ENCODE results near the gene GMCL1. TPM values are rescaled to one million over a fixed set of nuclear protein-coding genes. Genes with fewer than 3 reads are reported as not detected.

The GMCL1 gene
- total RNA-seq, 1 experiment from 2014 or later: 21.6 TPM

DNA sequence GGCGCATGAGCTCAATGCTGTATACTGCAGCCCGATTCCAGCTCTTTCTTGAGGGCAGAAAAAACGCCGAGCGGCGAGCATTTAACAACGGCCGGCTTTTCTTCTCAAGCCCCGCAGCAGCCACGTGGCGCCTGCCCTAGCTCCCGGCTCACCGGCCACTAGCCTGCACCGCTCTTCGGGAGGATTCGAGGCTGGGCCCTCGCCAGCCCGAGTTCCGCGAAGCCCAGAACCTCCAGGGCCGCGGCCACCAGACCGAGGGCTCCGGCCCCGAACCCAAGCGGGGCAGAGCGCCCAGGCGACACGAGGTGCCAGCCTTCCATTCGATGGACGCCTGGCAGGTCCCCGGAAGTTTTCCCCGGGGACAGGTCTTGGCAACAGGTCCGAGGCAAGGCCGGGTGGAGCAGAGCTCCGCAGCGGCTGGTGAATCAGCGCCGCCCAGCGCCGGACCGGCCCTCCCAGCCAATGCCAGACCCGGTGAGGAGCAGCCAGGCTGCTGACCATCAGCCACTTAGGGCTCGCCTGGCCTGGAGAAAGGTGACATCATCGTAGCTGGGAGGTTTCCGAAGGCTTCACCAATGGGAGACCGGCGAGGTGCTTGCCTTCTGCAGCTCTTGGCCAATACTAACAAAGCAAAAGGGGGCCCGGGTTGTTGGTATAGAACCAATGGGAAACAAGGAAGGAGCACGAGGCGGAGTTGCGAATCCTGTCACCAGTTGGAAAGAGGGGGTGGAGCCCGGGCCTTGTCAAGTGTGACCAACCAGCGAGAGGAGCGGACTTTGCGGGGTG, 84.9 kb downstream of the GMCL1 start (continued):
- TF ChIP-seq, protein P1, sequence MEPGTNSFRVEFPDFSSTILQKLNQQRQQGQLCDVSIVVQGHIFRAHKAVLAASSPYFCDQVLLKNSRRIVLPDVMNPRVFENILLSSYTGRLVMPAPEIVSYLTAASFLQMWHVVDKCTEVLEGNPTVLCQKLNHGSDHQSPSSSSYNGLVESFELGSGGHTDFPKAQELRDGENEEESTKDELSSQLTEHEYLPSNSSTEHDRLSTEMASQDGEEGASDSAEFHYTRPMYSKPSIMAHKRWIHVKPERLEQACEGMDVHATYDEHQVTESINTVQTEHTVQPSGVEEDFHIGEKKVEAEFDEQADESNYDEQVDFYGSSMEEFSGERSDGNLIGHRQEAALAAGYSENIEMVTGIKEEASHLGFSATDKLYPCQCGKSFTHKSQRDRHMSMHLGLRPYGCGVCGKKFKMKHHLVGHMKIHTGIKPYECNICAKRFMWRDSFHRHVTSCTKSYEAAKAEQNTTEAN (CRISPR knock-in tag; IDR thresholded peaks at IDR 0.05): peak; percentile 90
- TF ChIP-seq SOX15 (CRISPR knock-in tag; IDR thresholded peaks at IDR 0.05): no peak
- TF ChIP-seq NR2C2 (CRISPR knock-in tag; IDR thresholded peaks at IDR 0.05): no peak
- TF ChIP-seq JAZF1 (CRISPR knock-in tag; IDR thresholded peaks at IDR 0.05): no peak
- TF ChIP-seq, protein P2, sequence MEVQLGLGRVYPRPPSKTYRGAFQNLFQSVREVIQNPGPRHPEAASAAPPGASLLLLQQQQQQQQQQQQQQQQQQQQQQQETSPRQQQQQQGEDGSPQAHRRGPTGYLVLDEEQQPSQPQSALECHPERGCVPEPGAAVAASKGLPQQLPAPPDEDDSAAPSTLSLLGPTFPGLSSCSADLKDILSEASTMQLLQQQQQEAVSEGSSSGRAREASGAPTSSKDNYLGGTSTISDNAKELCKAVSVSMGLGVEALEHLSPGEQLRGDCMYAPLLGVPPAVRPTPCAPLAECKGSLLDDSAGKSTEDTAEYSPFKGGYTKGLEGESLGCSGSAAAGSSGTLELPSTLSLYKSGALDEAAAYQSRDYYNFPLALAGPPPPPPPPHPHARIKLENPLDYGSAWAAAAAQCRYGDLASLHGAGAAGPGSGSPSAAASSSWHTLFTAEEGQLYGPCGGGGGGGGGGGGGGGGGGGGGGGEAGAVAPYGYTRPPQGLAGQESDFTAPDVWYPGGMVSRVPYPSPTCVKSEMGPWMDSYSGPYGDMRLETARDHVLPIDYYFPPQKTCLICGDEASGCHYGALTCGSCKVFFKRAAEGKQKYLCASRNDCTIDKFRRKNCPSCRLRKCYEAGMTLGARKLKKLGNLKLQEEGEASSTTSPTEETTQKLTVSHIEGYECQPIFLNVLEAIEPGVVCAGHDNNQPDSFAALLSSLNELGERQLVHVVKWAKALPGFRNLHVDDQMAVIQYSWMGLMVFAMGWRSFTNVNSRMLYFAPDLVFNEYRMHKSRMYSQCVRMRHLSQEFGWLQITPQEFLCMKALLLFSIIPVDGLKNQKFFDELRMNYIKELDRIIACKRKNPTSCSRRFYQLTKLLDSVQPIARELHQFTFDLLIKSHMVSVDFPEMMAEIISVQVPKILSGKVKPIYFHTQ (CRISPR knock-in tag; IDR thresholded peaks at IDR 0.05): no peak
- no peak for TF ChIP-seq ZNF121 (CRISPR knock-in tag; IDR thresholded peaks at IDR 0.05)
- TF ChIP-seq KAT7 (CRISPR knock-in tag; IDR thresholded peaks at IDR 0.05; ENCODE audit: borderline replicate concordance): no peak
- TF ChIP-seq, protein P3, sequence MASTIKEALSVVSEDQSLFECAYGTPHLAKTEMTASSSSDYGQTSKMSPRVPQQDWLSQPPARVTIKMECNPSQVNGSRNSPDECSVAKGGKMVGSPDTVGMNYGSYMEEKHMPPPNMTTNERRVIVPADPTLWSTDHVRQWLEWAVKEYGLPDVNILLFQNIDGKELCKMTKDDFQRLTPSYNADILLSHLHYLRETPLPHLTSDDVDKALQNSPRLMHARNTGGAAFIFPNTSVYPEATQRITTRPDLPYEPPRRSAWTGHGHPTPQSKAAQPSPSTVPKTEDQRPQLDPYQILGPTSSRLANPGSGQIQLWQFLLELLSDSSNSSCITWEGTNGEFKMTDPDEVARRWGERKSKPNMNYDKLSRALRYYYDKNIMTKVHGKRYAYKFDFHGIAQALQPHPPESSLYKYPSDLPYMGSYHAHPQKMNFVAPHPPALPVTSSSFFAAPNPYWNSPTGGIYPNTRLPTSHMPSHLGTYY (CRISPR knock-in tag; IDR thresholded peaks at IDR 0.05): peak; percentile 62; the same call in 1 of the 2 replicates
- TF ChIP-seq, protein P4, sequence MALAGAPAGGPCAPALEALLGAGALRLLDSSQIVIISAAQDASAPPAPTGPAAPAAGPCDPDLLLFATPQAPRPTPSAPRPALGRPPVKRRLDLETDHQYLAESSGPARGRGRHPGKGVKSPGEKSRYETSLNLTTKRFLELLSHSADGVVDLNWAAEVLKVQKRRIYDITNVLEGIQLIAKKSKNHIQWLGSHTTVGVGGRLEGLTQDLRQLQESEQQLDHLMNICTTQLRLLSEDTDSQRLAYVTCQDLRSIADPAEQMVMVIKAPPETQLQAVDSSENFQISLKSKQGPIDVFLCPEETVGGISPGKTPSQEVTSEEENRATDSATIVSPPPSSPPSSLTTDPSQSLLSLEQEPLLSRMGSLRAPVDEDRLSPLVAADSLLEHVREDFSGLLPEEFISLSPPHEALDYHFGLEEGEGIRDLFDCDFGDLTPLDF (CRISPR knock-in tag; IDR thresholded peaks at IDR 0.05): no peak
- TF ChIP-seq ZNF219 (CRISPR knock-in tag; IDR thresholded peaks at IDR 0.05; ENCODE audit: borderline replicate concordance): no peak
- TF ChIP-seq NFYB (CRISPR knock-in tag; conservative IDR thresholded peaks at IDR 0.05; ENCODE audit: low read depth): peak; percentile 77
- no peak for TF ChIP-seq TEAD4 (CRISPR knock-in tag; IDR thresholded peaks at IDR 0.05)
- TF ChIP-seq, protein P5, sequence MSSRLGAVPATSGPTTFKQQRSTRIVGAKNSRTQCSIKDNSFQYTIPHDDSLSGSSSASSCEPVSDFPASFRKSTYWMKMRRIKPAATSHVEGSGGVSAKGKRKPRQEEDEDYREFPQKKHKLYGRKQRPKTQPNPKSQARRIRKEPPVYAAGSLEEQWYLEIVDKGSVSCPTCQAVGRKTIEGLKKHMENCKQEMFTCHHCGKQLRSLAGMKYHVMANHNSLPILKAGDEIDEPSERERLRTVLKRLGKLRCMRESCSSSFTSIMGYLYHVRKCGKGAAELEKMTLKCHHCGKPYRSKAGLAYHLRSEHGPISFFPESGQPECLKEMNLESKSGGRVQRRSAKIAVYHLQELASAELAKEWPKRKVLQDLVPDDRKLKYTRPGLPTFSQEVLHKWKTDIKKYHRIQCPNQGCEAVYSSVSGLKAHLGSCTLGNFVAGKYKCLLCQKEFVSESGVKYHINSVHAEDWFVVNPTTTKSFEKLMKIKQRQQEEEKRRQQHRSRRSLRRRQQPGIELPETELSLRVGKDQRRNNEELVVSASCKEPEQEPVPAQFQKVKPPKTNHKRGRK (CRISPR knock-in tag; IDR thresholded peaks at IDR 0.05; ENCODE audit: borderline replicate concordance): no peak
- 0 out of 2 replicates have a peak, but pooled peaks have one; percentile 30 for TF ChIP-seq CBFB (CRISPR knock-in tag; IDR thresholded peaks at IDR 0.05; ENCODE audit: low read depth)
- TF ChIP-seq, protein P6, sequence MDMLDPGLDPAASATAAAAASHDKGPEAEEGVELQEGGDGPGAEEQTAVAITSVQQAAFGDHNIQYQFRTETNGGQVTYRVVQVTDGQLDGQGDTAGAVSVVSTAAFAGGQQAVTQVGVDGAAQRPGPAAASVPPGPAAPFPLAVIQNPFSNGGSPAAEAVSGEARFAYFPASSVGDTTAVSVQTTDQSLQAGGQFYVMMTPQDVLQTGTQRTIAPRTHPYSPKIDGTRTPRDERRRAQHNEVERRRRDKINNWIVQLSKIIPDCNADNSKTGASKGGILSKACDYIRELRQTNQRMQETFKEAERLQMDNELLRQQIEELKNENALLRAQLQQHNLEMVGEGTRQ (CRISPR knock-in tag; IDR thresholded peaks at IDR 0.05): peak; percentile 38
- TF ChIP-seq OVOL2 (CRISPR knock-in tag; IDR thresholded peaks at IDR 0.05; ENCODE audit: borderline replicate concordance): no peak
- TF ChIP-seq ESRRA (CRISPR knock-in tag; IDR thresholded peaks at IDR 0.05; ENCODE audit: borderline replicate concordance): 0 out of 2 replicates have a peak, but pooled peaks have one; percentile 66
- TF ChIP-seq, protein P7, sequence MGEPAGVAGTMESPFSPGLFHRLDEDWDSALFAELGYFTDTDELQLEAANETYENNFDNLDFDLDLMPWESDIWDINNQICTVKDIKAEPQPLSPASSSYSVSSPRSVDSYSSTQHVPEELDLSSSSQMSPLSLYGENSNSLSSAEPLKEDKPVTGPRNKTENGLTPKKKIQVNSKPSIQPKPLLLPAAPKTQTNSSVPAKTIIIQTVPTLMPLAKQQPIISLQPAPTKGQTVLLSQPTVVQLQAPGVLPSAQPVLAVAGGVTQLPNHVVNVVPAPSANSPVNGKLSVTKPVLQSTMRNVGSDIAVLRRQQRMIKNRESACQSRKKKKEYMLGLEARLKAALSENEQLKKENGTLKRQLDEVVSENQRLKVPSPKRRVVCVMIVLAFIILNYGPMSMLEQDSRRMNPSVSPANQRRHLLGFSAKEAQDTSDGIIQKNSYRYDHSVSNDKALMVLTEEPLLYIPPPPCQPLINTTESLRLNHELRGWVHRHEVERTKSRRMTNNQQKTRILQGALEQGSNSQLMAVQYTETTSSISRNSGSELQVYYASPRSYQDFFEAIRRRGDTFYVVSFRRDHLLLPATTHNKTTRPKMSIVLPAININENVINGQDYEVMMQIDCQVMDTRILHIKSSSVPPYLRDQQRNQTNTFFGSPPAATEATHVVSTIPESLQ (CRISPR knock-in tag; IDR thresholded peaks at IDR 0.05): no peak
- TF ChIP-seq, protein P8, sequence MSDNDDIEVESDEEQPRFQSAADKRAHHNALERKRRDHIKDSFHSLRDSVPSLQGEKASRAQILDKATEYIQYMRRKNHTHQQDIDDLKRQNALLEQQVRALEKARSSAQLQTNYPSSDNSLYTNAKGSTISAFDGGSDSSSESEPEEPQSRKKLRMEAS (CRISPR knock-in tag; IDR thresholded peaks at IDR 0.05): peak; percentile 91
- TF ChIP-seq FOXJ3 (CRISPR knock-in tag; IDR thresholded peaks at IDR 0.05; ENCODE audit: borderline replicate concordance): no peak
- TF ChIP-seq, protein P9, sequence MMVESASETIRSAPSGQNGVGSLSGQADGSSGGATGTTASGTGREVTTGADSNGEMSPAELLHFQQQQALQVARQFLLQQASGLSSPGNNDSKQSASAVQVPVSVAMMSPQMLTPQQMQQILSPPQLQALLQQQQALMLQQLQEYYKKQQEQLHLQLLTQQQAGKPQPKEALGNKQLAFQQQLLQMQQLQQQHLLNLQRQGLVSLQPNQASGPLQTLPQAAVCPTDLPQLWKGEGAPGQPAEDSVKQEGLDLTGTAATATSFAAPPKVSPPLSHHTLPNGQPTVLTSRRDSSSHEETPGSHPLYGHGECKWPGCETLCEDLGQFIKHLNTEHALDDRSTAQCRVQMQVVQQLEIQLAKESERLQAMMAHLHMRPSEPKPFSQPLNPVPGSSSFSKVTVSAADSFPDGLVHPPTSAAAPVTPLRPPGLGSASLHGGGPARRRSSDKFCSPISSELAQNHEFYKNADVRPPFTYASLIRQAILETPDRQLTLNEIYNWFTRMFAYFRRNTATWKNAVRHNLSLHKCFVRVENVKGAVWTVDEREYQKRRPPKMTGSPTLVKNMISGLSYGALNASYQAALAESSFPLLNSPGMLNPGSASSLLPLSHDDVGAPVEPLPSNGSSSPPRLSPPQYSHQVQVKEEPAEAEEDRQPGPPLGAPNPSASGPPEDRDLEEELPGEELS (CRISPR knock-in tag; IDR thresholded peaks at IDR 0.05): peak; percentile 48
- peak; percentile 55; the same call in 1 of the 2 replicates for TF ChIP-seq HMGA2 (CRISPR knock-in tag; IDR thresholded peaks at IDR 0.05)
